Activated naive CD4-positive, alpha-beta T cell treated with anti-CD3 and anti-CD28 coated beads, Interleukin-2, amount 50 U/mL, for 16 hours (primary cell): ENCODE data around the gene LACTBL1.

Experiments used
- DNase-seq: peaks from one replicate; pipeline ENCODE4 v3.0.0-alpha.2; 2020

The LACTBL1 gene

GRCh38 chr1:22910286-22910685 lies 62.4 kb downstream of the LACTBL1 start:
- DNase-seq, result no peak

GRCh38 chr1:22908880-22909426 lies 63.7 kb downstream of the LACTBL1 start:
- DNase-seq, result no peak

- no peak for DNase-seq
Observed at GRCh38 chr1:22907528-22907927, 65.1 kb downstream of the LACTBL1 start.

- no peak for DNase-seq
Observed at GRCh38 chr1:22906968-22907367, 65.7 kb downstream of the LACTBL1 start.

GRCh38 chr1:22903113-22903512 lies 69.6 kb downstream of the LACTBL1 start:
- no peak for DNase-seq
